Panc1 (cell line): ENCODE measurements around the gene OTUD4.
"Not testable (repeated sequence)": the region's sequence is repeated elsewhere in the genome, so short reads cannot be mapped to it uniquely, and the experiment has no call there.

Experiments used
- POLR2AphosphoS5 ChIP-seq: IDR thresholded peaks from 2 replicates; pipeline ENCODE4 v1.6.1; 2012; ENCODE audit warnings: mild to moderate bottlenecking, low read depth, low read length, moderate library complexity
- TF ChIP-seq, protein P1 (sequence below): fragments of 450-650 bp; IDR thresholded peaks from 2 replicates; pipeline ENCODE4 v1.5.1; 2017; ENCODE audit warnings: mild to moderate bottlenecking
- TF ChIP-seq, protein P2 (sequence below), 2 experiments: IDR thresholded peaks; 2 replicates each; pipeline ENCODE4 v1.6.1; 2011 to 2012; ENCODE audit warnings: low read depth in 2 of 2, control low read depth in 1 of 2, low read length in 1 of 2, mild to moderate bottlenecking in 1 of 2, moderate library complexity in 1 of 2; ENCODE audit not compliant: insufficient read depth in 1 of 2

DNA sequence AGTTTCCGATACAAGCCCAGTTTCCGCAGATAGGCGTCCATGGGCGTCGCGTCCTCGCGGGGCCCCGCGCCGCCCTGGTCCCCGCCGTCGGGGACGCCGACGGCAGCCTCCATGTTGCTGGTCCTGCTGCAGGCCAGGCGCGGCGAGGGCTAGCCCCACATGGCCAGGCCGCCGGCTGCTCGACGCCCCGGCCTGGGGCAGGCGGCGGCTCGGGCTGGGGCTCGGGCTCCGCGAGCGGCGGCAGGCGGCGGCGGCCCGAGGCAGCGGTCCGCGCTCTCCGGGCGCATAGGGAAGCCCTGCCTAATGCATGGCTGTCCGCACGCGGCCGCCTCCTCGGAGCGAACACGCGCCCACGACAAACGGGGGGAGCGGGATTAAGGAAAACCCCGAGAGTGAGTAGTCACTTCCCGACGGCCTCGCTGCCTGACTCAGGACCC is 510 bp downstream of the OTUD4 start:
- TF ChIP-seq, protein P1, sequence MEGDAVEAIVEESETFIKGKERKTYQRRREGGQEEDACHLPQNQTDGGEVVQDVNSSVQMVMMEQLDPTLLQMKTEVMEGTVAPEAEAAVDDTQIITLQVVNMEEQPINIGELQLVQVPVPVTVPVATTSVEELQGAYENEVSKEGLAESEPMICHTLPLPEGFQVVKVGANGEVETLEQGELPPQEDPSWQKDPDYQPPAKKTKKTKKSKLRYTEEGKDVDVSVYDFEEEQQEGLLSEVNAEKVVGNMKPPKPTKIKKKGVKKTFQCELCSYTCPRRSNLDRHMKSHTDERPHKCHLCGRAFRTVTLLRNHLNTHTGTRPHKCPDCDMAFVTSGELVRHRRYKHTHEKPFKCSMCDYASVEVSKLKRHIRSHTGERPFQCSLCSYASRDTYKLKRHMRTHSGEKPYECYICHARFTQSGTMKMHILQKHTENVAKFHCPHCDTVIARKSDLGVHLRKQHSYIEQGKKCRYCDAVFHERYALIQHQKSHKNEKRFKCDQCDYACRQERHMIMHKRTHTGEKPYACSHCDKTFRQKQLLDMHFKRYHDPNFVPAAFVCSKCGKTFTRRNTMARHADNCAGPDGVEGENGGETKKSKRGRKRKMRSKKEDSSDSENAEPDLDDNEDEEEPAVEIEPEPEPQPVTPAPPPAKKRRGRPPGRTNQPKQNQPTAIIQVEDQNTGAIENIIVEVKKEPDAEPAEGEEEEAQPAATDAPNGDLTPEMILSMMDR: not testable (repeated sequence)
- TF ChIP-seq POLR2AphosphoS5: not testable (repeated sequence)
- TF ChIP-seq, protein P2, sequence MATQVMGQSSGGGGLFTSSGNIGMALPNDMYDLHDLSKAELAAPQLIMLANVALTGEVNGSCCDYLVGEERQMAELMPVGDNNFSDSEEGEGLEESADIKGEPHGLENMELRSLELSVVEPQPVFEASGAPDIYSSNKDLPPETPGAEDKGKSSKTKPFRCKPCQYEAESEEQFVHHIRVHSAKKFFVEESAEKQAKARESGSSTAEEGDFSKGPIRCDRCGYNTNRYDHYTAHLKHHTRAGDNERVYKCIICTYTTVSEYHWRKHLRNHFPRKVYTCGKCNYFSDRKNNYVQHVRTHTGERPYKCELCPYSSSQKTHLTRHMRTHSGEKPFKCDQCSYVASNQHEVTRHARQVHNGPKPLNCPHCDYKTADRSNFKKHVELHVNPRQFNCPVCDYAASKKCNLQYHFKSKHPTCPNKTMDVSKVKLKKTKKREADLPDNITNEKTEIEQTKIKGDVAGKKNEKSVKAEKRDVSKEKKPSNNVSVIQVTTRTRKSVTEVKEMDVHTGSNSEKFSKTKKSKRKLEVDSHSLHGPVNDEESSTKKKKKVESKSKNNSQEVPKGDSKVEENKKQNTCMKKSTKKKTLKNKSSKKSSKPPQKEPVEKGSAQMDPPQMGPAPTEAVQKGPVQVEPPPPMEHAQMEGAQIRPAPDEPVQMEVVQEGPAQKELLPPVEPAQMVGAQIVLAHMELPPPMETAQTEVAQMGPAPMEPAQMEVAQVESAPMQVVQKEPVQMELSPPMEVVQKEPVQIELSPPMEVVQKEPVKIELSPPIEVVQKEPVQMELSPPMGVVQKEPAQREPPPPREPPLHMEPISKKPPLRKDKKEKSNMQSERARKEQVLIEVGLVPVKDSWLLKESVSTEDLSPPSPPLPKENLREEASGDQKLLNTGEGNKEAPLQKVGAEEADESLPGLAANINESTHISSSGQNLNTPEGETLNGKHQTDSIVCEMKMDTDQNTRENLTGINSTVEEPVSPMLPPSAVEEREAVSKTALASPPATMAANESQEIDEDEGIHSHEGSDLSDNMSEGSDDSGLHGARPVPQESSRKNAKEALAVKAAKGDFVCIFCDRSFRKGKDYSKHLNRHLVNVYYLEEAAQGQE (IDR thresholded peaks at IDR 0.05; ENCODE audit: insufficient read depth in 1 of 2, low read depth in 2 of 2, low read length in 1 of 2): not testable (repeated sequence)
